Mesenteric fat pad (tissue), 1 donor: ENCODE data around the gene TNIK. TPM values are rescaled to one million over a fixed set of nuclear protein-coding genes. Genes with fewer than 3 reads are reported as not detected.

Source experiments
- DNase-seq: peaks from one replicate; pipeline ENCODE4 v3.0.0-alpha.2; 2020; ENCODE audit warnings: low spot score
- total RNA-seq: library from RNA; stranded (reverse); fragmentation: NEBNext Ultra II Directional; extraction: Animal tissue kit (Norgen Biotek cat#: 25700); gene quantifications from one replicate; pipeline ENCODE4 v1.2.1, GENCODE V29; 2021
- donor health status: DM: yes; HTN: yes; CAD: no.

Gene TNIK
- total RNA-seq, 1 donor from 2014 or later: 3.7 TPM

GRCh38 chr3:171236265-171237008, 223.8 kb downstream of the TNIK start:
- no peak for DNase-seq

DNA sequence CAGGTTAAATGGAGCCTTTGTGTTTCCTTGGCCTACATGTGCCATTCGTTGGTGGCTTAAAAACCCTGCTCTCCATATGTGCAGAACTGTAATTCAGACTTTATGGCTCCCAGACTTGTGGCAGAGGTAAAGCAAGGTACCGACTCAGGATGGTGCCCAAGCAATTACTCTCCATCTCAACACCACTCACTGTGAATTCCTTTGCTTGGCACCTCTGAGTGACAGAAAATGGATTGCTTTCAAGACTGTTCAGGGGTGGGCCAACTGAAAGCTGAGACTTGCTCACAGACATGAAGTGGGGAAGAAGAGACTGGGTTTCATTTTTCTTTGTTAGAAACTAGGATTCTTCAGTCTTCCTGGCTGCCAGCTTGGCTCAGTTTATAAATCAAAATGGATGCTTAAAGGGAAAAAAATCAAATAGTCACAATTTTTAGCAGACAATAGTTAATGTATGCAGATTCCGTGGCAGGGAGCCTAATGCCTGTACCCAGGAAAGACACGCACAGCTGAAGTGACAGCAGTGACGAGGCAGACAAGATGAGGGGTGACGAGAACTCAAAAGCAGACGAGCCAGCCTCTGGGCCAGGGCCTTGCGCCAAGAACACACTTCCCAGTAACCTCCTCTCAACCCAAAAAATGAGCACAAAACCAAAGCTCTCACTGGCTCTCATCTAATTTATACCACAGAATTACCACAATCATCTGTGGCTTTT, 225.8 kb downstream of the TNIK start:
- no peak for DNase-seq

- DNase-seq: no peak
Measured at GRCh38 chr3:171231361-171231760, 228.8 kb downstream of the TNIK start.

- DNase-seq: no peak
Measured at GRCh38 chr3:171230865-171231264, 229.3 kb downstream of the TNIK start.

DNA sequence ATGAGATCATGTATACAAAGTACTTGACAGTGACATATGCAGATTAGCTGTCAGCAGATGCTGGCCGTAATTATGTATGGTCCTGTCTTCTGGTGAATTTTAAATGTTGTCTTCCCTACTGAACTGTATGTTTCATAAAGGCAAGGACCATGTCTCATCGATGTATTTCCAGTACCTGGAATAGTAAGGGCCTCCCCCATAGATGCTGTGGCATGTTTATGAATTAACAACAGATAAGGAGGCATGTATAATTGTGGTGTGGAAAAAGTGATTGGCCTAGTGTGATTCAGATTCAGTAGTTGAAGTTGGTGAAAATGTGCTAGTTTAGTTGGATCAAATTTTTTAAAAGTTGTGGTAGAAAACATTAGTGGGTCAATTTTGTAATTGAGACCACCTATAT, 231.0 kb downstream of the TNIK start:
- no peak for DNase-seq

DNA sequence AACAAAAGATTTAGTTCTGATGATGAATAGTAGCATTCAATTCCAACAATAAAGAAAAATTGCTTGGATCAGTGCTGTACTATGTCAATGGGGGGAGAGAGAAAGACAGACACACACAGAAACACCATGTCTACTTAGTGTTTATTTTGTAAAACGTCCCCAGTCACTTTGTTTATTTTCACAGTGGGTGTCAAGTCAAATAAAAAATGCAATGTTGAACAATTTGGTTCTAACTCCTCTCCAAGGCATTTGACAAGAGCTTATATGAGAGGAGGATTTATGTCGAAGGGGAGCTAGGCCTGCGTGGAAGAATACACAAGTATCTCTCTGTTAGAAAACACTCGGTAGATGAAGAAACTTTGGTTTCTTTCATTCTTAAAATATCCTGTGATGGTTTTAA, 232.0 kb downstream of the TNIK start:
- no peak for DNase-seq

GRCh38 chr3:171227828-171228227, 232.4 kb downstream of the TNIK start:
- no peak for DNase-seq

DNA sequence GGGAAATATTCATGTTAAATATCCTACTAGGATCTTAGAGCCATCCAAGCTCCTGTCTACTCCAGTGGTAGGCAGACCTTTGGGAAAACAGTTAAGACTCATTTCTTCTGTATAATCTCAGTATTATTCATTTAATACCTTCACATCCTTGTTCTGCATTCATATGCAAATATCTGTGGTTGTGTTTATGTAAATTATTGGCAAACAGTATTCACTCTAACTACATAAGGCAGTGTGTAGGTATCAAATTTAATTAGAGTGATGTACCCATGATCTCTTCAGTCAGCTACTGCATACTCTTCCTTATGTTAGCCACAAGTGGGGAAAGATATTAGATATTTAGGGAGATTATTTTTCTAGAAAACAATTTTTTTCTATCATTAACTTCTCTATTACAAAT, 232.8 kb downstream of the TNIK start:
- DNase-seq: no peak

- no peak for DNase-seq
Measured at GRCh38 chr3:171226794-171227193, 233.4 kb downstream of the TNIK start.

- no peak for DNase-seq
Measured at GRCh38 chr3:171225708-171226107, 234.5 kb downstream of the TNIK start.

DNA sequence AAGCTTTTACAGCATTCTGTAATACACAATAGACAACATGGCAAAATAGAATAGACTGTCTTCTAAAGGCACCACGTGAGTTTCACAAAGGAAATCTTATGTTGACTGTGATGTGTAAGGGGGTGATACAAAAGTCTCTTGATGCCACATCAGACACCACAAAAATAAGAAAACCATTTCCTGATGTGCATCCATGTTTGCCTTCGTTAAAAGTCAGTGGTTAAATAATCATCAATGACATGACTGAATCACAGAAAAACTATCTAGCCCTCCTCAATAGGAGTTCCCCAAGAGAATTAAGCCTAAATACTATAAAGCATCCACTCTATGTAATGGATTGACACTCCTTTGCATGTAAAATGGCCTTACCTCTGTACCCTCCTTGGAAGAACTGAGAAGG, 235.0 kb downstream of the TNIK start:
- DNase-seq: no peak

DNA sequence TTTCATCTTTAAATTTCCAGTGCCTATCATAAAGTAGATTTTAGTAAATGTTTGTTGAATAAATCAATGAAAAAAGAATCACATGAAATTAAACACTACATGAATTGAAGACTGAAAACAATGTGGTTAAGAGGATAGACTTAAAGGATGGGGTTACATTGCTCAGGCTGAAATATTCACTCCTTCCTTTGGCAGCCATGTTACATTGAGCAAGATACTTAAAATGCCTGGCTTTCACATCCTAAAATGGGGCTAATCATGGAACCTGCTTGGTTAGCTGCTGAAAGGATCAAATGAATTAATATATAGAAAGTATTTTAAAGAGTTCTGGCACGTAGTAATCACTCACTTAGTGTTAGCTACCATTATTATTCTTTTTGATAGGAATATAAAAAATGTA, 236.8 kb downstream of the TNIK start:
- DNase-seq: no peak

GRCh38 chr3:171222995-171223394, 237.2 kb downstream of the TNIK start:
- DNase-seq: no peak

DNA sequence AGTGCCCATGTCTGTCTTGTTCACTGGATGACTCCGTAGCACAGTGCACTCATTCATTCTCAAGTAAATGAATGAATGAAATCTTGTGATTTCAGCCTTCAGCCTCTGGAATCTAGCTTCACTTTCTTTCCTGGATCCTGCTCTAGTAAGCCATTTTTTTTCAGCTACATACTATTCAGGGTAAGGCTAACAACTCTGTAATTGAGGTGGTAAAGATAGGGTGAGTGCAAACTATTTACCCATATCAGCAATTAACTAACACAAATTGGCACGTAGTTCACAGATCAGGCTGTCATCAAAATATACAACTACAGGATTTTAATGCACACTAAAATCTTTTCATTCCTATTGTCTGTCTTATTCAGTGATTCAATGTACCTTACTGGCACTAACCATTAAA, 238.6 kb downstream of the TNIK start:
- no peak for DNase-seq

DNA sequence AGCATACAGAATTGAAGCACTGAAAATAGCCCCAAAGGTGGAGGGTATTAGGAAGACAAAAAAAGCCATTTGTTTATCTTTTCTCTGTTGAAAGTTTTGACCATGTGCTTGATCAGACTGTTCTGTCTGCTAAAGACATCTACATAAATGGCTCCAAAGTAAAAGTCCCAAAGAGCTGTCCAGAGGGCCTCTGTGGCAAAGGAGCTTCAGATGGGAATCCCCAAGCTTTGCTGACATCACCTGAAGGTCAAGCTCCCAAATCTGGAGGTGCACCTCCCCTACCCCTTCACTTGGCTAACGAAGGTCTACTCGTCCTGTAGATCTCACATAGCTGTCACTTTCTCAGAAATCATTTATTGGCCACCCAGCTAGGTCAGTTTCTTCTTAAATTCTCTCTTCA, 239.1 kb downstream of the TNIK start:
- DNase-seq: no peak

- DNase-seq: no peak
Measured at GRCh38 chr3:171219258-171219657, 240.9 kb downstream of the TNIK start.

DNA sequence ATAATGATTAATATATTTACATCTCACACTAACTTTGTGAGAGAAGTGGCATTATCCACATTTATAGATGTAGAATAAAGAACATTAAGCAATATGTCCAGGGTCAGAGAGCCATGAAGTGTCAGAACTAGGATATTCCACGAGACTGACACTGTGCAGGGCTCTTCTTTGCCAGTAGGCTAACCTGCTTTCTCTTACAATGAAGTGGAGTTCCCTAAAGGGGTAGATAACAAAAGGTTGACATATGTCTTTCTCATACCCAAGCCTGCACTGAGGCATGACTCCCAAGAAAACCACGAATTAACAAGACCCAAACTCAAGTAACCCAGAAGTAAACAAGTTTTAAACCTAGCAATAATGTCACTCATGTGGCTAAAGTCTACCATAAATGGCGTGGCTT, 242.1 kb downstream of the TNIK start:
- no peak for DNase-seq

DNA sequence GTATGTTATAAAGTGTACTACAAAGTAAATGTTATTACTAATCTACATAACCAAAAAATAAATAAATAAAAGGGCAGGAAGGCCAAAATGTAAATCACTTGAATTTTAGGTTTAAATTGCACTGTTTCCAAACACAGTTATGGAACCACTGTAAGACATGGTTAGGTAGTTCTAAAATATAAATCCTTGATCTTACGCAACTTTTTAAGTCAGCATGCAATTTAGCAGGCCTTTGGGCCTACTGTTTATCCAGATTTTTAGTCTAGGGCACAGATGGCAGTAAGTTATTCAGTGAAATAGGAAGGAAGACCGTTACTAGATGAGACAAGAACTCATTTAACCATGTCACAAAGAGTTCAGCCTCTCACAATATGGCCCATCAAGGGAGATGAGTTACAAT, 246.3 kb downstream of the TNIK start:
- no peak for DNase-seq

GRCh38 chr3:171213178-171213577, 247.0 kb downstream of the TNIK start:
- DNase-seq: no peak

- no peak for DNase-seq
Measured at GRCh38 chr3:171212648-171213047, 247.6 kb downstream of the TNIK start.

DNA sequence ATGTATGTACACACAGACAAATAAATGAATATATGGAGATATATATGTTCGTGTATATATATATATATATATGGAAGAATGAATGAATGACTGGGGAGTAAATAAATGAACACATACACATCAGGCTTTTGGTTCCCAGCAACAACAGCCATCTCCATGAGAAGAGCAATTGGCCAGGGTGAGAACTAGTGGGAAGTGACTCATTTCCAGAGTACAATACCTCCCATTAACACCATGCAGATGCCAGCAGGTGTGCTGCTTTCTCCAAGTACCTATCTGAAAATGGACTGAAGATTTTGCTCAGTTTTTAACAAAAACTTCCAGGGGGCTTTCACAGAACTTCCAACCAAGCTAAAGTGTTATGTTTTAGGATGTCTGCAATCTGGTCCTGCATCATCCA, 253.9 kb downstream of the TNIK start:
- DNase-seq: no peak

- DNase-seq: no peak
Measured at GRCh38 chr3:171204942-171205341, 255.3 kb downstream of the TNIK start.

GRCh38 chr3:171201825-171202224, 258.4 kb downstream of the TNIK start:
- no peak for DNase-seq
